Panc1 (cell line): ENCODE data around the gene B3GALNT2. TPM values are rescaled to one million over a fixed set of nuclear protein-coding genes. Genes with fewer than 3 reads are reported as not detected.

Experiments
- ATAC-seq: fragments of 200-7000 bp; cut with Tn5 transposase; 2 replicates; pipeline ENCODE4 v1.9.1; 2020; ENCODE audit warnings: mild to moderate bottlenecking, moderate library complexity
- BruUV-seq: library from RNA; stranded (reverse); fragments of 400-500 nt; replicated peaks from 2 replicates; lab custom pipeline; 2021; lab: Mats Ljungman, UMichigan
- CTCF ChIA-PET: fragments of 300-600 bp; sonication (Branson Sonifier 250); formaldehyde crosslinking; loops from one replicate; lab custom pipeline; 2022; ENCODE audit warnings: antibody characterized with exemption; lab: Charles Lee
- POLR2A ChIA-PET: fragments of 300-600 bp; sonication (Branson Sonifier 250); formaldehyde crosslinking; loops from one replicate; lab custom pipeline; 2022; ENCODE audit warnings: antibody characterized with exemption; lab: Charles Lee
- DNase-seq: peaks from one replicate; pipeline ENCODE4 v3.0.0-alpha.2; 2010; ENCODE audit warnings: low read depth, low spot score
- H3K27ac ChIP-seq: 2 replicates; pipeline ENCODE4 v1.5.1; 2011; ENCODE audit warnings: mild to moderate bottlenecking, low read length, inconsistent platforms
- H3K27me3 ChIP-seq: fragments of 200-500 bp; sonication (Bioruptor generic); 2 replicates; pipeline ENCODE4 v1.6.0; 2014; ENCODE audit warnings: low read length, inconsistent platforms; ENCODE audit not compliant: control insufficient read depth, insufficient read depth
- H3K36me3 ChIP-seq: fragments of 200-500 bp; sonication (Bioruptor generic); 2 replicates; pipeline ENCODE4 v1.5.1; 2014; ENCODE audit warnings: inconsistent platforms, mild to moderate bottlenecking, low read length, moderate library complexity; ENCODE audit not compliant: control insufficient read depth, insufficient read depth
- H3K4me1 ChIP-seq: 2 replicates; pipeline ENCODE4 v1.5.1; 2011; ENCODE audit warnings: inconsistent platforms, mild to moderate bottlenecking, low read length, moderate library complexity; ENCODE audit not compliant: control insufficient read depth, insufficient read depth
- H3K4me3 ChIP-seq, 2 experiments: 2 replicates each; pipeline ENCODE4 v1.5.1; 2011 to 2012; ENCODE audit warnings: low read depth in 2 of 2, low read length in 2 of 2, mild to moderate bottlenecking in 2 of 2, inconsistent platforms in 1 of 2, moderate library complexity in 1 of 2
- H3K9me3 ChIP-seq: fragments of 200-500 bp; sonication (Bioruptor generic); 2 replicates; pipeline ENCODE4 v1.5.1; 2014; ENCODE audit warnings: low read depth, mild to moderate bottlenecking, inconsistent platforms, low read length, moderate library complexity; ENCODE audit not compliant: control insufficient read depth, insufficient read depth
- POLR2AphosphoS5 ChIP-seq: IDR thresholded peaks from 2 replicates; pipeline ENCODE4 v1.6.1; 2012; ENCODE audit warnings: mild to moderate bottlenecking, low read depth, low read length, moderate library complexity
- REST ChIP-seq, 2 experiments: IDR thresholded peaks; 2 replicates each; pipeline ENCODE4 v1.6.1; 2011 to 2012; ENCODE audit warnings: low read depth in 2 of 2, control low read depth in 1 of 2, low read length in 1 of 2, mild to moderate bottlenecking in 1 of 2, moderate library complexity in 1 of 2; ENCODE audit not compliant: insufficient read depth in 1 of 2
- SIN3A ChIP-seq: IDR thresholded peaks from 2 replicates; pipeline ENCODE4 v1.6.1; 2012; ENCODE audit warnings: low read depth, mild to moderate bottlenecking, low read length, moderate library complexity, borderline replicate concordance; ENCODE audit not compliant: insufficient read depth
- TCF7L2 ChIP-seq: IDR thresholded peaks from 2 replicates; pipeline ENCODE4 v1.6.1; 2011; ENCODE audit warnings: mild to moderate bottlenecking, low read depth, low read length, inconsistent platforms
- in situ Hi-C: cut with HindIII; loops from 2 replicates; pipeline ENCODE4 v1.10.0; 2016; ENCODE audit warnings: low sequenced_read_pairs, low pct_unique_long_range_greater_than_20kb
- intact Hi-C: fragments of 100-400 bp; cut with micrococcal nuclease; formaldehyde crosslinking; loops from one replicate; pipeline ENCODE4 v1.10.0; 2022; ENCODE audit not compliant: unreplicated experiment
- total RNA-seq: library from RNA; stranded (reverse); gene quantifications from one replicate; pipeline ENCODE4 v1.2.1, GENCODE V29; 2021; ENCODE audit not compliant: unreplicated experiment
- TF ChIP-seq, protein P1 (sequence below): fragments of 450-650 bp; IDR thresholded peaks from 2 replicates; pipeline ENCODE4 v1.5.1; 2017; ENCODE audit warnings: mild to moderate bottlenecking

The B3GALNT2 gene
- total RNA-seq, 1 experiment from 2014 or later, result 40.7 TPM

DNA sequence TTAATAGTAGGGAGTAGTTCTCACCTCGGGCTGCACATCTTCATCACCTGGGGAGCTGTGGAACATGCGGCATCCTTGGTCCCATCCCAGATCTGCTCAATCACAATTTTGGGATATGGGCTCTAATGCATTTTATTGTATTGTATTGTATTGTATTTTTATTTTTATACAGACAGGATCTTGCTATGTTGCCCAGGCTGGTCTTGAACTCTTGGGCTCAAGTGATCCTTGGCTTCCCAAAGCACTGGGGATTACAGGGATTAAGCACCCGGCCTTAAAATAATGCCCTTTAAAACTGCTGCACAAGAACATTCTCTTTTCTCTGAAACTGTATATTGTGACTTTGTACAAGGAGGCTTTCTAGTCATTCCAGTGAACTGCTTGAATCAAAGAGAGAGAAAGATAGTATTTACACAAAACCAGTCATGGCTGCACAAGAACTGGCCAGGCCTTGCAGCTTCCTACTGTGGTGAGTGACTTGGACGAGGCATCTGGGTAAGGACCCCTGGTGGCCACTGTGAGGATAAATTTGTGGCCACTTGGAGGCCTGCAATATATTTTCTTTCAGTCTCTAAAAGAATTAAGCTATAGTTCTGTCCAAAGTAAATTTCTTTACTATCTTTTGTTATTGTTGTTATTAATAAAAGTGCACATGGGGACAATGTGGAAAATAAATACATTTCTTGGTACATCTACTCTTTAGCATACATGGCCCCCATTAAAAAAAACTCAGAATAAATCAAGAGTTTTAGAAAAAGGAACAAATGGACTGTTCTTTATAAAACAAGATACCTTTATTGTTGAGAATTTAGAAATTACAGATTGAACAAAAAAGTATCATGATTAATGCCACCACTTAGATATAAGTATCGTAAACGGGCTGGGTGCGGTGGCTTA is 89.0 kb downstream of the B3GALNT2 start:
- H3K4me3 ChIP-seq, result no peak overlapping the region
- H3K4me1 ChIP-seq, result peaks cover 49% of the 10 kb centered on the region
- DNase-seq (no peak), ATAC-seq (peak; percentile 80)
- CTCF ChIA-PET, result interaction anchor here (0.5 to 0.7 kb wide), 5 partner anchors 12 to 987 kb away, joined by 3 to 9 read pairs (median 3); no protein-coding TSS in a partner anchor
- no peaks in the 10 kb centered on the region; the same call in 1 of the 2 replicates for H3K36me3 ChIP-seq
- no peaks in the 10 kb centered on the region for H3K27me3 ChIP-seq
- intact Hi-C loops, result loop anchor here (2.0 to 5.0 kb wide), 3 partner anchors 48 to 148 kb away; partner anchors contain the start of genes ARID4B, GGPS1 and TBCE
- in situ Hi-C loops, result no loop called here
- TF ChIP-seq POLR2AphosphoS5, result peak; percentile 47; the same call in 1 of the 2 replicates
- TF ChIP-seq REST (IDR thresholded peaks at IDR 0.05; ENCODE audit: insufficient read depth in 1 of 2, low read depth in 2 of 2, low read length in 1 of 2), result no peak
- no peak for TF ChIP-seq SIN3A
- no peak for TF ChIP-seq TCF7L2
- TF ChIP-seq, protein P1, sequence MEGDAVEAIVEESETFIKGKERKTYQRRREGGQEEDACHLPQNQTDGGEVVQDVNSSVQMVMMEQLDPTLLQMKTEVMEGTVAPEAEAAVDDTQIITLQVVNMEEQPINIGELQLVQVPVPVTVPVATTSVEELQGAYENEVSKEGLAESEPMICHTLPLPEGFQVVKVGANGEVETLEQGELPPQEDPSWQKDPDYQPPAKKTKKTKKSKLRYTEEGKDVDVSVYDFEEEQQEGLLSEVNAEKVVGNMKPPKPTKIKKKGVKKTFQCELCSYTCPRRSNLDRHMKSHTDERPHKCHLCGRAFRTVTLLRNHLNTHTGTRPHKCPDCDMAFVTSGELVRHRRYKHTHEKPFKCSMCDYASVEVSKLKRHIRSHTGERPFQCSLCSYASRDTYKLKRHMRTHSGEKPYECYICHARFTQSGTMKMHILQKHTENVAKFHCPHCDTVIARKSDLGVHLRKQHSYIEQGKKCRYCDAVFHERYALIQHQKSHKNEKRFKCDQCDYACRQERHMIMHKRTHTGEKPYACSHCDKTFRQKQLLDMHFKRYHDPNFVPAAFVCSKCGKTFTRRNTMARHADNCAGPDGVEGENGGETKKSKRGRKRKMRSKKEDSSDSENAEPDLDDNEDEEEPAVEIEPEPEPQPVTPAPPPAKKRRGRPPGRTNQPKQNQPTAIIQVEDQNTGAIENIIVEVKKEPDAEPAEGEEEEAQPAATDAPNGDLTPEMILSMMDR, result peak; percentile 89
- H3K27ac ChIP-seq, result peak overlapping the region; percentile 83
- no peaks in the 10 kb centered on the region for H3K9me3 ChIP-seq
- POLR2A ChIA-PET, result no interaction called here
- BruUV-seq, result no TSS peak

DNA sequence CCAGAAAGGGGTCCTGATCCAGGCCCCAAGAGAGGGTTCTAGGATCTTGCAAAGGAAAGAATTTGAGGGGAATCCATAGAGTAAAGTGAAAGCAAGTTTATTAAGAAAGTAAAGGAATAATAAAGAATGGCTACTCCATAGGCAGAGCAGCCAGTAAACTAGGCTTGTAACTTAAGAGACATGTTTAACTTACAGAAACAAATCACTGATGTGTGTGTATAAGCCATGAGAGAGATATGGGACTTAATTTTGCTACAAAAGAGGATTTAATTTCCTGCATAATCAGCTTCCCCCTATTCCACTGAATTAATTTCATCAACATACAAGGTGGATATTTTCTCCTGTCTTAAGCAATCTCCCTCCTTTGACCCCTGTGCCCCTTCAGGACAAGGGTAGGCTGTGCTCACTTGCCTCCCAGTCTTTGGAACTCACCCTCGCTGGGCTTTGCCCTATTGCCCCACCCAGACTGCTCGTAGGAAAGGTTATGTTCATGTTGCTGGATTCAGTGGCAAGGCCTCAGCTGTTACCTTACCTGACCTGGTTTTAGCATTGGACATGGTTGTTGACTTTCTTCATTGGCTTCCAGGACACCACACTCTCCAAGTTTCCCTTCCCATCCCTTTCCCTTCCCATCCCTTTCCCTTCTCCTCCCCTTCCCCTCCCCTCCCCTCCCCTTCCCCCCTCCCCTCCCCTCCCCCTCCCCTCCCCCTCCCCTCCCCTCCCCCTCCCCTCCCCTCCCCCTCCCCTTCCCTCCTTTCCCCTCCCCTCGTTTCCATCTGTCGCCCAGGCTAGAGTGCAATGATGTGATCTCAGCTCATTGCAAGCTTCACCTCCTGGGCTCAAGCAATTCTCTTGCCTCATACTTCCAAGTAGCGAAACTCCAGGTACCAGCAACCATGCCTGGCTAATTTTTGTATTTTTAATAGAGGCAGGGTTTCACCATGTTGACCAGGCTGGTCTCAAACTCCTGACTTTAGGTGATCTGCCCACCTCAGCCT is 92.5 kb downstream of the B3GALNT2 start:
- Histone ChIP-seq H3K9me3 (no peaks in the 10 kb centered on the region), H3K27me3 (no peaks in the 10 kb centered on the region), H3K36me3 (no peaks in the 10 kb centered on the region; the same call in 1 of the 2 replicates), H3K27ac (peak overlapping the region; percentile 97), H3K4me3 (no peak overlapping the region), H3K4me1 (peaks cover 73% of the 10 kb centered on the region)
- ChIA-PET POLR2A (no interaction called here), CTCF (interaction anchor here (0.7 kb wide), 1 partner anchor 44 kb away, joined by 3 read pairs; the partner anchor contains the start of gene TBCE)
- in situ Hi-C loops (no loop called here), intact Hi-C loops (no loop called here)
- TF ChIP-seq, protein P1, result no peak
- TF ChIP-seq POLR2AphosphoS5 (peak; percentile 45; the same call in 1 of the 2 replicates), REST (IDR thresholded peaks at IDR 0.05; ENCODE audit: insufficient read depth in 1 of 2, low read depth in 2 of 2, low read length in 1 of 2) (peak in 1 of 2 experiments; percentile 41; a peak in 1 of 4 replicates)
- ATAC-seq (peak; percentile 70), DNase-seq (no peak)
- BruUV-seq, result no TSS peak
